Peyer's patch (tissue), 4 donors: ENCODE data around the gene NPAS2. TPM values are rescaled to one million over a fixed set of nuclear protein-coding genes. Genes with fewer than 3 reads are reported as not detected.

Experiments used
- DNase-seq, 3 donors: peaks; one replicate each; pipeline ENCODE4 v3.0.0-alpha.2; 2017 to 2019
- H3K27ac ChIP-seq, 4 donors: fragments of 200-600 bp; sonication (generic); one replicate each; pipeline ENCODE4 v1.5.1; 2016 to 2019
- H3K27me3 ChIP-seq, 2 donors: fragments of 200-600 bp; sonication (generic); one replicate each; pipeline ENCODE4 v1.5.1; 2019
- H3K36me3 ChIP-seq, 3 donors: fragments of 200-600 bp; sonication (generic); one replicate each; pipeline ENCODE4 v1.5.1; 2016 to 2019
- H3K4me1 ChIP-seq, 4 donors: fragments of 200-600 bp; sonication (generic); one replicate each; pipeline ENCODE4 v1.5.1; 2016 to 2019
- H3K4me3 ChIP-seq, 4 donors: fragments of 200-600 bp; sonication (generic); 1 replicate in 3 of 4; 2 replicates in 1 of 4; pipeline ENCODE4 v1.5.1; 2016 to 2019; ENCODE audit warnings: mild to moderate bottlenecking in 1 of 4
- H3K9me3 ChIP-seq, 4 donors: fragments of 200-600 bp; sonication (generic); one replicate each; pipeline ENCODE4 v1.5.1; 2016 to 2019; ENCODE audit warnings: mild to moderate bottlenecking in 1 of 4
- POLR2A ChIP-seq, 2 donors: fragments of 450-650 bp; IDR thresholded peaks; one replicate each; pipeline ENCODE4 v1.5.1; 2017; ENCODE audit warnings: antibody characterized with exemption in 2 of 2, mild to moderate bottlenecking in 2 of 2, moderate library complexity in 2 of 2
- total RNA-seq, 4 donors: library from RNA; depleted of rRNA; stranded (reverse); fragments of >200 nt; gene quantifications; one replicate each; pipeline ENCODE4 v1.1.0, GENCODE V29; 2016
- TF ChIP-seq, protein P1 (sequence below), 6 experiments: fragments of 450-650 bp in 4 of 6; fragments of 200-600 bp in 2 of 6; sonication (generic) in 1 of 6; IDR thresholded peaks; one replicate each; pipeline ENCODE4 v1.5.1; 2017 to 2019; ENCODE audit warnings: antibody characterized with exemption in 6 of 6, mild to moderate bottlenecking in 3 of 6, moderate library complexity in 1 of 6

Gene NPAS2
- total RNA-seq, 4 donors from 2014 or later: 29.7 to 99.5 (median 95.5) TPM

GRCh38 chr2:101022221-101022620 lies 202.3 kb downstream of the NPAS2 start:
- TF ChIP-seq, protein P1, sequence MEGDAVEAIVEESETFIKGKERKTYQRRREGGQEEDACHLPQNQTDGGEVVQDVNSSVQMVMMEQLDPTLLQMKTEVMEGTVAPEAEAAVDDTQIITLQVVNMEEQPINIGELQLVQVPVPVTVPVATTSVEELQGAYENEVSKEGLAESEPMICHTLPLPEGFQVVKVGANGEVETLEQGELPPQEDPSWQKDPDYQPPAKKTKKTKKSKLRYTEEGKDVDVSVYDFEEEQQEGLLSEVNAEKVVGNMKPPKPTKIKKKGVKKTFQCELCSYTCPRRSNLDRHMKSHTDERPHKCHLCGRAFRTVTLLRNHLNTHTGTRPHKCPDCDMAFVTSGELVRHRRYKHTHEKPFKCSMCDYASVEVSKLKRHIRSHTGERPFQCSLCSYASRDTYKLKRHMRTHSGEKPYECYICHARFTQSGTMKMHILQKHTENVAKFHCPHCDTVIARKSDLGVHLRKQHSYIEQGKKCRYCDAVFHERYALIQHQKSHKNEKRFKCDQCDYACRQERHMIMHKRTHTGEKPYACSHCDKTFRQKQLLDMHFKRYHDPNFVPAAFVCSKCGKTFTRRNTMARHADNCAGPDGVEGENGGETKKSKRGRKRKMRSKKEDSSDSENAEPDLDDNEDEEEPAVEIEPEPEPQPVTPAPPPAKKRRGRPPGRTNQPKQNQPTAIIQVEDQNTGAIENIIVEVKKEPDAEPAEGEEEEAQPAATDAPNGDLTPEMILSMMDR (IDR thresholded peaks at IDR 0.05): no peak
- TF ChIP-seq POLR2A (IDR thresholded peaks at IDR 0.05): no peak
- DNase-seq: no peak
- no peaks in the 10 kb centered on the region for H3K27me3 ChIP-seq
- no peak overlapping the region for H3K4me3 ChIP-seq
- peaks cover 0 to 48% (median 0%) of the 10 kb centered on the region in 3 donors for H3K36me3 ChIP-seq
- no peaks in the 10 kb centered on the region for H3K4me1 ChIP-seq
- H3K9me3 ChIP-seq: no peaks in the 10 kb centered on the region
- no peak overlapping the region for H3K27ac ChIP-seq

DNA sequence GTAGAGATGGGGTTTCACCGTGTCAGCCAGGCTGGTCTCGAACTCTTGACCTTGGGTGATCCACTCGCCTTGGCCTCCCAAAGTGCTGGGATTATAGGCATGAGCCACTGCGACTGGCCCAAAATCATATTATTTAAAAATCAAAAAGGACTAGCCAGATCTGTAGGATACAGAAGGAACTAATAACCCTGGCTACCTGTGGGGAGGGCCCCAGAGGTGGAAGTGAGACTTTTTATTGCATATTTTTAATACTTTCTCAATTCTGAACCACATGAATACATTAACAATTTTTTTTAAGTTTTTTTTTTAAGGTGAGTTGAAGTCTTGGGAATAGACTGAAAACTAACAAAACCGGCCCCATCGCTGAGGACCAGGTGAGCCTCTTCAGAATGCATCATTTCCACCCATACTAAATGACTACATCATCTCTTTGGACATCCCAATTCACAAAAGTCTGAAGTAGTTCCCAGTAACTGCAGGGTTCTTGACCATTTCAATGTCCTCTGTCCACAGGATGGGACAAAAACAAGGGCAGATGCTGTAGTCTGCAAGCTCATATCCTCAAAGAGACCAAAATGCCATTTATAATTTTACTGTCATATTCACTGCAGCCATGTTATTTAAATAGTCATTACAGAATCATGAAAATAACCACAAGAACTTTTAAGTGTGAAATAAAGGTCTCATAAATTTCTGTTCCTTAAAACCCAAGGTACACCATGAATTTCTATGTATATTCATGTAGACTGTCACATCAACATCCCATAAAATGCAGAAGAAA lies 203.6 kb downstream of the NPAS2 start:
- no peak for TF ChIP-seq POLR2A (IDR thresholded peaks at IDR 0.05)
- TF ChIP-seq, protein P1 (IDR thresholded peaks at IDR 0.05): no peak
- H3K36me3 ChIP-seq: peaks cover 0 to 53% (median 0%) of the 10 kb centered on the region in 3 donors
- DNase-seq: no peak
- H3K9me3 ChIP-seq: no peaks in the 10 kb centered on the region
- no peaks in the 10 kb centered on the region for H3K4me1 ChIP-seq
- no peak overlapping the region for H3K4me3 ChIP-seq
- no peaks in the 10 kb centered on the region for H3K27me3 ChIP-seq
- H3K27ac ChIP-seq: no peak overlapping the region

DNA sequence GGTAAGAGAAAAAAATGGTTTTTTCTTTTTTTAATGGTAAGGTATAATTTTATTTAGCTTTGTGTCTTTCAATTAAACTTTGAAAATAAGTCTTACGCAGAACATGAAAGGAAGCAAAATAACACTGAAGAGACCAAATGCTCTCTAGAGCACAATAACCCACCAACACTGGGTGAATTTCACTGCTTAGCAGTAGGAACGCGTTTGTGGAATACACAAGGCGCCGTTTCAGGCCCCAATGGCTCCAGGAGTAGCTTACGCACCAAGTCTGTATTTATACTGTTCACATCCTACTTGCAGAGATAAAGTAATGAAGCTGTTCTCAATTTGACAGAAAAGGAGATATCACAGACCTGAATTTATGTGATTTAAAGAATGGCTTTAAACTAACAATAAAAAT lies 205.6 kb downstream of the NPAS2 start:
- Histone ChIP-seq H3K27ac (no peak overlapping the region), H3K27me3 (no peaks in the 10 kb centered on the region), H3K4me1 (no peaks in the 10 kb centered on the region), H3K4me3 (no peak overlapping the region), H3K9me3 (no peaks in the 10 kb centered on the region), H3K36me3 (peaks cover 0 to 47% (median 0%) of the 10 kb centered on the region in 3 donors)
- no peak for TF ChIP-seq POLR2A (IDR thresholded peaks at IDR 0.05)
- TF ChIP-seq, protein P1 (IDR thresholded peaks at IDR 0.05): no peak
- DNase-seq: no peak

DNA sequence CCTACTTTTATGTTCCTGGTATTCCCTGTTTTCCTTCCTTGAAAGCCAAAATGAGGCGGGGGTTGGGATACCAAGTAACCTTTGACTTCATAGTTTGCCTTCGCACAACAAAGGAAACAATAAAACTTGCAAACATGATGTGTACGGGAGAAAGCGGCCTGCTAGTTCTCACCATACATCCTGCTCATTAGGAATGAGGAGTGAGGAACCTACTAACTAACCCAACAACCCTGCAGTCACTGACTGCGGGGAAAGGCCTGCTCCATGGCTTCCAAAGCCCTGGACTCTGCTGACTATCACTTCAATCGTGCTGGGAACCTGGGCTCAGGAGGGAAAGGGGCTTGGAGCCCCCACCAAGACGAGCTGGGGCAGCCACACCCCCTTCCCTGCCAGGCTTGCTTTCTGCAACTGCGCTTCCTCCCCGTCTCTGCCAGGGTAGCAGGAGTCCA lies 206.3 kb downstream of the NPAS2 start:
- H3K4me1 ChIP-seq: no peaks in the 10 kb centered on the region
- H3K27me3 ChIP-seq: no peaks in the 10 kb centered on the region
- no peak overlapping the region for H3K4me3 ChIP-seq
- H3K27ac ChIP-seq: no peak overlapping the region
- no peak for DNase-seq
- no peak for TF ChIP-seq POLR2A (IDR thresholded peaks at IDR 0.05)
- TF ChIP-seq, protein P1 (IDR thresholded peaks at IDR 0.05): no peak
- no peaks in the 10 kb centered on the region for H3K9me3 ChIP-seq
- peaks cover 0 to 47% (median 0%) of the 10 kb centered on the region in 3 donors for H3K36me3 ChIP-seq

DNA sequence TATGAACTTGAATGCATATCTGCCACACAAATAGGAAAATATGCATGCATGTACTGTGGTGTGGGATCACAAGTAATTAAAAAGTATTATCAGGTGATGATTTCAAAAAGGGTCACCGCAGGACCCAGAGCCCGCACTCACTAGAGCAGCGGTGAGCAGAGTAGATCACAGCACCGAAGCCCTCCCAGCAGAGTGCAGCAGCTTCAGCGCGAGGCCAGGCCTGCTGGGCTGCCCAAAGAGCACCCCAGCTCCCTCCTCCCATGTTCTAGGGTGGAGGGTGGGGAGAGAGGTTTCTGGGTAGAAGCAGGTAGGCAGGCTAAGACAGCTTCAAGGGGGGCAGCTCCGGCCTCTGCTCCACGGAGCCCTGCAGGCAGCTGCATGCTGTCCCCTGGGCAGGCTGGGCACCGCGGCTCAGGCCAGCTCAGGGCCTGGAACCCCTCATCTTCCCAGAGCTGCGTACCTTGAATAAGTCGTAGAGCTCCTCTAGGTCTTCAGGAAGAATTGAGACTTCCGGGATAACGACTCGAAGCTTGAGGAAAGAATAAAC lies 207.1 kb downstream of the NPAS2 start:
- DNase-seq: no peak
- Histone ChIP-seq H3K9me3 (no peaks in the 10 kb centered on the region), H3K4me3 (no peak overlapping the region), H3K27ac (no peak overlapping the region), H3K36me3 (peaks cover 0 to 42% (median 0%) of the 10 kb centered on the region in 3 donors), H3K4me1 (no peaks in the 10 kb centered on the region), H3K27me3 (no peaks in the 10 kb centered on the region)
- TF ChIP-seq, protein P1 (IDR thresholded peaks at IDR 0.05): no peak
- TF ChIP-seq POLR2A (IDR thresholded peaks at IDR 0.05): no peak
